CD14-positive monocyte (primary cell): ENCODE measurements around the gene CCNI2. TPM values are rescaled to one million over a fixed set of nuclear protein-coding genes. Genes with fewer than 3 reads are reported as not detected.
A peak's percentile ranks its signal among the peaks of the same experiment; 100 is the strongest.

Experiments
- DNase-seq, 3 donors: peaks; one replicate each; pipeline ENCODE4 v3.0.0-alpha.2; 2011 to 2022
- H2AFZ ChIP-seq: 2 replicates; pipeline ENCODE4 v1.6.0; 2012; ENCODE audit warnings: mild to moderate bottlenecking, low read depth, low read length, inconsistent platforms; ENCODE audit not compliant: insufficient read depth, poor library complexity, severe bottlenecking
- H3K27ac ChIP-seq, 2 donors: 1 replicate in 1 of 2; 2 replicates in 1 of 2; pipeline ENCODE4 v1.5.1; 2012 to 2013; ENCODE audit warnings: low read length in 2 of 2, control low read depth in 1 of 2, inconsistent platforms in 1 of 2, low read depth in 1 of 2, mild to moderate bottlenecking in 1 of 2
- H3K27me3 ChIP-seq, 2 donors: one replicate each; pipeline versions ENCODE4 v1.6.0 to v1.6.1; 2011 to 2013; ENCODE audit warnings: low read length in 2 of 2; ENCODE audit not compliant: control insufficient read depth in 2 of 2, insufficient read depth in 2 of 2
- H3K36me3 ChIP-seq, 2 donors: replicated peaks in 1 of 2; 1 replicate in 1 of 2; 2 replicates in 1 of 2; pipeline versions ENCODE4 v1.5.1 to v1.6.1; 2012 to 2013; ENCODE audit warnings: low read length in 2 of 2, control low read depth in 1 of 2, inconsistent platforms in 1 of 2, mild to moderate bottlenecking in 1 of 2; ENCODE audit not compliant: insufficient read depth in 2 of 2, control insufficient read depth in 1 of 2
- H3K4me1 ChIP-seq, 2 donors: 1 replicate in 1 of 2; 2 replicates in 1 of 2; pipeline versions ENCODE4 v1.5.1 to v1.6.1; 2012 to 2013; ENCODE audit warnings: low read length in 2 of 2, control low read depth in 1 of 2, inconsistent platforms in 1 of 2, mild to moderate bottlenecking in 1 of 2, moderate library complexity in 1 of 2; ENCODE audit not compliant: insufficient read depth in 2 of 2, control insufficient read depth in 1 of 2
- H3K4me2 ChIP-seq: replicated peaks from 2 replicates; pipeline ENCODE3; 2012; ENCODE audit warnings: low read length, moderate library complexity, mild to moderate bottlenecking; ENCODE audit not compliant: poor library complexity, severe bottlenecking; ENCODE audit errors: extremely low read depth
- H3K4me3 ChIP-seq, 3 experiments: fragments of 200-600 bp in 1 of 3; sonication (generic) in 1 of 3; replicated peaks in 1 of 3; 1 replicate in 2 of 3; 2 replicates in 1 of 3; pipeline ENCODE4 v1.5.1; 2011 to 2013; ENCODE audit warnings: low read length in 3 of 3, mild to moderate bottlenecking in 3 of 3, control low read depth in 2 of 3, low read depth in 2 of 3, inconsistent platforms in 1 of 3, moderate library complexity in 1 of 3
- H3K79me2 ChIP-seq: 2 replicates; pipeline ENCODE4 v1.6.0; 2012; ENCODE audit warnings: mild to moderate bottlenecking, control low read depth, inconsistent platforms, low read length, moderate library complexity; ENCODE audit not compliant: insufficient read depth
- H3K9ac ChIP-seq: 2 replicates; pipeline ENCODE4 v1.6.0; 2017; ENCODE audit warnings: low read length, mild to moderate bottlenecking; ENCODE audit not compliant: insufficient read depth, poor library complexity, severe bottlenecking
- H3K9me3 ChIP-seq, 2 donors: replicated peaks in 1 of 2; 1 replicate in 1 of 2; 2 replicates in 1 of 2; pipeline versions ENCODE4 v1.5.1 to v1.6.1; 2012 to 2013; ENCODE audit warnings: low read length in 2 of 2, control low read depth in 1 of 2; ENCODE audit not compliant: control insufficient read depth in 1 of 2, insufficient read depth in 1 of 2
- H4K20me1 ChIP-seq: 2 replicates; pipeline ENCODE4 v1.6.0; 2012; ENCODE audit warnings: mild to moderate bottlenecking, low read length, control low read depth, moderate library complexity; ENCODE audit not compliant: insufficient read depth
- H3K27ac Mint-ChIP-seq, 7 donors: one replicate each; pipeline ENCODE4 v1.8.0; 2020; ENCODE audit warnings: mild to moderate bottlenecking in 7 of 7, mixed read lengths in 7 of 7, moderate library complexity in 6 of 7, inconsistent platforms in 2 of 7
- H3K27me3 Mint-ChIP-seq, 3 donors: one replicate each; pipeline ENCODE4 v1.8.0; 2021 to 2022; ENCODE audit warnings: low read depth in 3 of 3, mild to moderate bottlenecking in 3 of 3, mixed read lengths in 3 of 3, moderate library complexity in 3 of 3, inconsistent platforms in 1 of 3
- H3K36me3 Mint-ChIP-seq, 2 donors: one replicate each; pipeline ENCODE4 v1.8.0; 2020; ENCODE audit warnings: mixed read lengths in 2 of 2, inconsistent platforms in 1 of 2, mild to moderate bottlenecking in 1 of 2
- H3K4me1 Mint-ChIP-seq: one replicate; pipeline ENCODE4 v1.8.0; 2020; ENCODE audit warnings: mild to moderate bottlenecking, mixed read lengths
- H3K4me3 Mint-ChIP-seq, 2 donors: one replicate each; pipeline ENCODE4 v1.8.0; 2020; ENCODE audit warnings: mild to moderate bottlenecking in 2 of 2, mixed read lengths in 2 of 2, moderate library complexity in 1 of 2
- H3K9me3 Mint-ChIP-seq, 7 donors: one replicate each; pipeline ENCODE4 v1.8.0; 2020 to 2022; ENCODE audit warnings: mixed read lengths in 7 of 7, mild to moderate bottlenecking in 6 of 7, moderate library complexity in 6 of 7, inconsistent platforms in 2 of 7
- WGBS: methylation state at CpG from one replicate; pipeline ENCODE4 v1.1.5; 2013; ENCODE audit warnings: missing lambda C conversion rate; ENCODE audit not compliant: insufficient coverage; 5-methylcytosine and 5-hydroxymethylcytosine counted together
- intact Hi-C, 2 donors: fragments of 100-400 bp; cut with micrococcal nuclease; formaldehyde crosslinking; loops; one replicate each; pipeline versions ENCODE4 v1.15.0 to v1.15.1; 2023
- polyA plus RNA-seq, 3 donors: library from polyadenylated mRNA; depleted of rRNA in 1 of 3; unstranded in 2 of 3; stranded (reverse) in 1 of 3; fragments of 300-500 nt in 2 of 3; fragments of >200 nt in 1 of 3; fragmentation: Illumina TruSeq in 2 of 3; gene quantifications; 1 replicate in 2 of 3; 2 replicates in 1 of 3; pipeline ENCODE4 v1.2.3, GENCODE V29; 2012 to 2021
- TF ChIP-seq, protein P1 (sequence below): fragments of 200-600 bp; IDR thresholded peaks from one replicate; pipeline ENCODE4 v1.8.0; 2022; ENCODE audit warnings: antibody characterized with exemption, mild to moderate bottlenecking

Gene CCNI2
- polyA plus RNA-seq, 3 donors: 0.72 TPM; not detected in 2

DNA sequence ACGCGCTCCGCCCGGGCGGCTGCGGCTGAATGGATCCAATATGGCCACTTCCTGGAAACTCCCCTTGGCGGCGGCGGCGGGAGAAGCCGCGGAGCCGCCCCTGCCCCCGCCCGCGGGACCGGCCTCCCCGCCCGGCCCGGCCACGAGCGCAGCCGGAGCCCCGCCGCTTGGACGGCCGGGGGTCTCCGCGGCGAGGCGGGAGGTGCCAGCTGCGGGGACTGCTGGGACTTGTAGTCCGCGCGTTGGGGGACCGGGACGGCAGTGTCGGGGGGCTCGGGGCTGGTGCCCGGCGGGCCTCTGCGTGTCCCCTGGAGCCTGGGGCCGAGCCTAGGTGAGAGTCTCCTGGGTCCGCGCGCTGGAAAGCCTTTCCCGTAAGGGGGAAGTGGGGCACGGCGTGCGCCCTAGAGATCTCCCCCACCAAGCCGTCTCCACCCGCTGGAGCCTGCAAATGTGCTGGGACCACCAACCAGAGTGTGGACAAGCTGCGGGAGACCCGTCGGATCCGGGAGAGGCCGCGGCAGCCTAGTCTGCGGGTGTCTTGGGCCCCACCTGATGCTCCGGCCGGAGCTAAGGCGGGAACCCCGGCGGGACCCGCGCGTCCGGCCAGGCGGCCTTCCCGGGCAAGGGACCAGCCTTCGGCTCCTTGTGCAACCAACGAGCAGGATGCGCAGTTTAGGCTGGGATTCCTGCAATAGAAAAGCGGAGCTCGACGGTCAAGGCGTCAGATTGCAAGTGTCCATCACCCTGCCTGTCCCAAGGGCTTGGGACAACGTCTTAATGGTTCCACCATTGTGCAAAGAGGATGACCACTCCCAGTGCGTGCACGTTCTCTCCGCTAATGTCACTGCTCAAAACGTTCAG, 30.2 kb downstream of the CCNI2 start, which contains the start of gene SEPTIN8:
Gene SEPTIN8, minus strand, starts transcription at position 31 of the 861 bp plus-strand sequence. CDS start 102 bp downstream, outside the sequence.
- H3K9me3 Mint-ChIP-seq: peaks cover 0 to 11% (median 3%) of the 10 kb centered on the region in 7 donors
- intact Hi-C loops: no loop called here

DNA sequence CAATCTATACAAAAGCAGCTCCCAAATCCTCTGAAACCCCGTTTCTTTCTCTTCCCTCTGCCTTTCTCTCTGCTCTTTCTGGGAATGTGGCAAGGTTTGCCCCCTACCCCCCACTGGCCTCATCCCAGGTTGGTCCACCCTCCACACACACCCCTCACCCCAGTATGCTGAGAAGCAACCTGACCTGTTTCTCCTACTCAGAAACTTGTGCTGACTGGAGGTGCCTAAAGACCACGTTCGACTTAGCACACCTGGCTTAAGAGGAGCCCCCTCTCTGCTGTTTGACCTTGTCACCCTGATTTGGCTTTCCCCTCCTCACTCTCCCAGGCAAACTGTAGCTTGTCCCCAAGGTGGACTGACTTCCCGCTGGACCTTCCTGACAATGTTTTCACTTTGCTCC, 30.9 kb downstream of the CCNI2 start:
- no peaks in the 10 kb centered on the region for H3K79me2 ChIP-seq

More for the DNA sequence above, 30.2 kb downstream of the CCNI2 start, which contains the start of gene SEPTIN8:
- Histone ChIP-seq H3K27me3 (peaks cover 46 to 73% of the 10 kb centered on the region in 2 donors), H3K36me3 (no peaks in the 10 kb centered on the region), H3K4me3 (peak within 1 kb of the TSS; percentile 46 to 76 (median 61)), H2AFZ (peak within 1 kb of the TSS; percentile 88), H3K27ac (no peak within 1 kb of the TSS), H3K79me2 (no peaks in the 10 kb centered on the region), H3K4me2 (peak within 1 kb of the TSS; percentile 80), H4K20me1 (no peaks in the 10 kb centered on the region), H3K9ac (peak within 1 kb of the TSS; percentile 59), H3K4me1 (peaks cover 22 to 24% of the 10 kb centered on the region in 2 donors), H3K9me3 (peaks cover 3 to 9% of the 10 kb centered on the region in 2 donors)
- Mint-ChIP-seq H3K4me1 (peaks cover 27% of the 10 kb centered on the region), H3K4me3 (peak within 1 kb of the TSS; percentile 63 to 86), H3K36me3 (peaks cover 3 to 4% of the 10 kb centered on the region in 2 donors), H3K27ac (no peak within 1 kb of the TSS), H3K27me3 (peaks cover 65 to 84% (median 69%) of the 10 kb centered on the region in 3 donors)
- 5% methylated on average over 74 of the region's 82 CpGs for WGBS
- TF ChIP-seq, protein P1, sequence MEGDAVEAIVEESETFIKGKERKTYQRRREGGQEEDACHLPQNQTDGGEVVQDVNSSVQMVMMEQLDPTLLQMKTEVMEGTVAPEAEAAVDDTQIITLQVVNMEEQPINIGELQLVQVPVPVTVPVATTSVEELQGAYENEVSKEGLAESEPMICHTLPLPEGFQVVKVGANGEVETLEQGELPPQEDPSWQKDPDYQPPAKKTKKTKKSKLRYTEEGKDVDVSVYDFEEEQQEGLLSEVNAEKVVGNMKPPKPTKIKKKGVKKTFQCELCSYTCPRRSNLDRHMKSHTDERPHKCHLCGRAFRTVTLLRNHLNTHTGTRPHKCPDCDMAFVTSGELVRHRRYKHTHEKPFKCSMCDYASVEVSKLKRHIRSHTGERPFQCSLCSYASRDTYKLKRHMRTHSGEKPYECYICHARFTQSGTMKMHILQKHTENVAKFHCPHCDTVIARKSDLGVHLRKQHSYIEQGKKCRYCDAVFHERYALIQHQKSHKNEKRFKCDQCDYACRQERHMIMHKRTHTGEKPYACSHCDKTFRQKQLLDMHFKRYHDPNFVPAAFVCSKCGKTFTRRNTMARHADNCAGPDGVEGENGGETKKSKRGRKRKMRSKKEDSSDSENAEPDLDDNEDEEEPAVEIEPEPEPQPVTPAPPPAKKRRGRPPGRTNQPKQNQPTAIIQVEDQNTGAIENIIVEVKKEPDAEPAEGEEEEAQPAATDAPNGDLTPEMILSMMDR: no peak
- peak; percentile 20 to 48 (median 39) for DNase-seq

More for the DNA sequence above, 30.9 kb downstream of the CCNI2 start:
- Histone ChIP-seq H4K20me1 (no peaks in the 10 kb centered on the region), H3K36me3 (no peaks in the 10 kb centered on the region), H3K4me2 (peak overlapping the region; percentile 80), H3K4me3 (peak overlapping the region in 1 of 3 experiments; percentile 76), H3K4me1 (peaks cover 24 to 30% of the 10 kb centered on the region in 2 donors), H3K9ac (no peak overlapping the region), H2AFZ (no peak overlapping the region), H3K27ac (no peak overlapping the region), H3K9me3 (peaks cover 3 to 9% of the 10 kb centered on the region in 2 donors), H3K27me3 (peaks cover 46 to 73% of the 10 kb centered on the region in 2 donors)
- 76% methylated on average over 3 of the region's 4 CpGs for WGBS
- peaks cover 28% of the 10 kb centered on the region for H3K4me1 Mint-ChIP-seq
- no peak for DNase-seq
- H3K36me3 Mint-ChIP-seq: peaks cover 3 to 4% of the 10 kb centered on the region in 2 donors
- TF ChIP-seq, protein P1: no peak
- H3K27me3 Mint-ChIP-seq: peaks cover 65 to 77% (median 69%) of the 10 kb centered on the region in 3 donors
- peaks cover 0 to 11% (median 3%) of the 10 kb centered on the region in 7 donors for H3K9me3 Mint-ChIP-seq
- intact Hi-C loops: no loop called here
- H3K27ac Mint-ChIP-seq: no peak overlapping the region
- H3K4me3 Mint-ChIP-seq: peak overlapping the region; percentile 55 to 86
